Gastrocnemius medialis (tissue), 4 donors: ENCODE results near the gene TSPAN7.

Experiments used
- CTCF ChIP-seq, 5 experiments: fragments of 450-650 bp in 3 of 5; fragments of 200-600 bp in 2 of 5; sonication (generic) in 2 of 5; IDR thresholded peaks in 4 of 5; conservative IDR thresholded peaks in 1 of 5; 1 replicate in 4 of 5; 2 replicates in 1 of 5; pipeline ENCODE4 v1.5.1; 2016 to 2019; ENCODE audit warnings: antibody characterized with exemption in 5 of 5, mild to moderate bottlenecking in 3 of 5, moderate library complexity in 3 of 5
- POLR2A ChIP-seq, 2 donors: fragments of 450-650 bp; IDR thresholded peaks; one replicate each; pipeline ENCODE4 v1.6.1; 2017; ENCODE audit warnings: antibody characterized with exemption in 2 of 2, mild to moderate bottlenecking in 2 of 2, moderate library complexity in 2 of 2

GRCh38 chrX:38662640-38663039 is 101.3 kb downstream of the TSPAN7 start:
- TF ChIP-seq POLR2A (IDR thresholded peaks at IDR 0.05) (no peak), CTCF (IDR thresholded peaks at IDR 0.05 in 4 of 5, conservative IDR thresholded peaks at IDR 0.05 in 1 of 5) (no peak)
